GM12878 (cell line): ENCODE results near the gene COMMD7. TPM values are rescaled to one million over a fixed set of nuclear protein-coding genes. Genes with fewer than 3 reads are reported as not detected.

ENCODE experiments used
- ATAC-seq: fragments of 200-7000 bp; cut with Tn5 transposase; 3 replicates; pipeline ENCODE4 v1.9.1; 2020; ENCODE audit warnings: mild to moderate bottlenecking, moderate library complexity
- BruUV-seq: library from RNA; stranded (reverse); fragments of 400-500 nt; replicated peaks from 2 replicates; lab custom pipeline; 2021; lab: Mats Ljungman, UMichigan
- CTCF ChIA-PET: fragments of 300-600 bp; sonication (Branson Sonifier 250); formaldehyde crosslinking; extraction: SDS; loops from one replicate; lab custom pipeline; 2021; ENCODE audit warnings: inconsistent platforms; lab: Yijun Ruan, JAX
- POLR2A ChIA-PET: fragments of 350-600 bp; formaldehyde crosslinking; extraction: SDS; loops from one replicate; lab custom pipeline; 2021; ENCODE audit warnings: inconsistent platforms; lab: Charles Lee
- RAD21 ChIA-PET: fragments of 300-600 bp; sonication (Branson Sonifier 250); formaldehyde crosslinking; loops from one replicate; lab custom pipeline; 2023; ENCODE audit warnings: antibody characterized with exemption; ENCODE audit not compliant: unreplicated experiment; lab: Charles Lee
- SMC1A ChIA-PET: fragments of 300-600 bp; sonication (Branson Sonifier 250); formaldehyde crosslinking; loops from one replicate; lab custom pipeline; 2023; ENCODE audit not compliant: unreplicated experiment, uncharacterized antibody; lab: Charles Lee
- DNase-seq: peaks from one replicate; pipeline ENCODE4 v3.0.0-alpha.2; 2011; ENCODE audit warnings: low read depth, low spot score
- FAIRE-seq: peaks from 3 replicates; lab custom pipeline; 2011; peaks lifted over from hg19 to GRCh38; lab: Jason Lieb, UNC
- H2AFZ ChIP-seq: 2 replicates; pipeline ENCODE4 v1.6.0; 2011; ENCODE audit warnings: low read depth, low read length, control low read depth; ENCODE audit not compliant: control insufficient read depth
- H3K27ac ChIP-seq: 2 replicates; pipeline ENCODE4 v1.5.1; 2011; ENCODE audit warnings: control low read depth; ENCODE audit not compliant: control insufficient read depth, insufficient read depth
- H3K27me3 ChIP-seq, 2 experiments: replicated peaks in 1 of 2; 2 replicates each; pipeline versions ENCODE4 v1.6.0 to v1.6.1; 2011; ENCODE audit warnings: low read length in 1 of 2; ENCODE audit not compliant: control insufficient read depth in 2 of 2, insufficient read depth in 2 of 2
- H3K36me3 ChIP-seq, 2 experiments: 2 replicates each; pipeline ENCODE4 v1.5.1; 2011; ENCODE audit warnings: low read length in 1 of 2; ENCODE audit not compliant: control insufficient read depth in 2 of 2, insufficient read depth in 2 of 2
- H3K4me1 ChIP-seq: 2 replicates; pipeline ENCODE4 v1.6.1; 2011; ENCODE audit warnings: mild to moderate bottlenecking, low read length, moderate library complexity, mixed read lengths; ENCODE audit not compliant: control insufficient read depth, insufficient read depth
- H3K4me2 ChIP-seq: 2 replicates; pipeline ENCODE4 v1.6.0; 2011; ENCODE audit warnings: control low read depth; ENCODE audit not compliant: control insufficient read depth, insufficient read depth
- H3K4me3 ChIP-seq: fragments of 200-600 bp; sonication (generic); 2 replicates; pipeline ENCODE4 v1.5.1; 2016
- H3K79me2 ChIP-seq: 2 replicates; pipeline ENCODE4 v1.6.0; 2011; ENCODE audit warnings: low read length; ENCODE audit not compliant: control insufficient read depth, insufficient read depth
- H3K9ac ChIP-seq: 2 replicates; pipeline ENCODE4 v1.8.0; 2011; ENCODE audit warnings: low read length, control low read depth, mixed read lengths; ENCODE audit not compliant: control insufficient read depth, insufficient read depth
- H3K9me3 ChIP-seq: replicated peaks from 3 replicates; pipeline ENCODE4 v1.5.1; 2011; ENCODE audit warnings: mild to moderate bottlenecking, low read length; ENCODE audit not compliant: control insufficient read depth, insufficient read depth
- H4K20me1 ChIP-seq: 2 replicates; pipeline ENCODE4 v1.6.0; 2011; ENCODE audit not compliant: control insufficient read depth, insufficient read depth
- BACH1 ChIP-seq: fragments of 450-650 bp; IDR thresholded peaks from 2 replicates; pipeline ENCODE4 v1.6.1; 2017; ENCODE audit warnings: mild to moderate bottlenecking, borderline replicate concordance
- BHLHE40 ChIP-seq, 2 experiments: fragments of 450-650 bp in 1 of 2; IDR thresholded peaks; 2 replicates each; pipeline ENCODE4 v1.6.1; 2011 to 2017; ENCODE audit warnings: low read depth in 2 of 2, borderline replicate concordance in 1 of 2, improper control_type of control experiment in 1 of 2, low read length in 1 of 2, mild to moderate bottlenecking in 1 of 2
- DPF2 ChIP-seq: fragments of 450-650 bp; IDR thresholded peaks from 2 replicates; pipeline ENCODE4 v1.6.1; 2017; ENCODE audit warnings: mild to moderate bottlenecking
- EED ChIP-seq: sonication (generic); IDR thresholded peaks from 2 replicates; pipeline ENCODE4 v1.6.1; 2016; ENCODE audit warnings: antibody characterized with exemption, low read depth
- EGR1 ChIP-seq, 2 experiments: IDR thresholded peaks; 1 replicate in 1 of 2; 2 replicates in 1 of 2; pipeline ENCODE4 v1.6.1; 2011 to 2012; ENCODE audit warnings: low read depth in 2 of 2, low read length in 2 of 2, borderline replicate concordance in 1 of 2, mild to moderate bottlenecking in 1 of 2, moderate library complexity in 1 of 2
- EP300 ChIP-seq, 2 experiments: fragments of 150-350 bp in 1 of 2; IDR thresholded peaks; 2 replicates each; pipeline ENCODE4 v1.6.1; 2011 to 2012; ENCODE audit warnings: low read depth in 2 of 2, low read length in 2 of 2, borderline replicate concordance in 1 of 2, improper control_type of control experiment in 1 of 2, inconsistent platforms in 1 of 2; ENCODE audit not compliant: control insufficient read depth in 1 of 2
- FOS ChIP-seq: IDR thresholded peaks from 3 replicates; pipeline ENCODE4 v1.6.1; 2011; ENCODE audit warnings: borderline replicate concordance; ENCODE audit not compliant: insufficient read length; ENCODE audit errors: extremely low read depth
- FOXM1 ChIP-seq: IDR thresholded peaks from 2 replicates; pipeline ENCODE4 v1.6.1; 2012; ENCODE audit warnings: low read depth, mild to moderate bottlenecking, inconsistent platforms, low read length, moderate library complexity
- GATAD2B ChIP-seq: fragments of 450-650 bp; conservative IDR thresholded peaks from 2 replicates; pipeline ENCODE4 v1.6.1; 2017; ENCODE audit warnings: low read depth, mild to moderate bottlenecking, moderate library complexity
- IKZF2 ChIP-seq, 2 experiments: fragments of 450-650 bp; IDR thresholded peaks; 2 replicates each; pipeline ENCODE4 v1.6.1; 2017; ENCODE audit warnings: mild to moderate bottlenecking in 2 of 2, moderate library complexity in 2 of 2
- NR2C1 ChIP-seq: fragments of 450-650 bp; IDR thresholded peaks from 2 replicates; pipeline ENCODE4 v1.6.1; 2017; ENCODE audit warnings: antibody characterized with exemption, mild to moderate bottlenecking, moderate library complexity
- NR2F1 ChIP-seq: fragments of 450-650 bp; conservative IDR thresholded peaks from 2 replicates; pipeline ENCODE4 v1.6.1; 2017; ENCODE audit warnings: mild to moderate bottlenecking
- PAX5 ChIP-seq: IDR thresholded peaks from 2 replicates; pipeline ENCODE4 v1.6.1; 2011; ENCODE audit warnings: low read depth, low read length, borderline replicate concordance
- SMARCA5 ChIP-seq: fragments of 450-650 bp; IDR thresholded peaks from 2 replicates; pipeline ENCODE4 v1.6.1; 2017; ENCODE audit warnings: mild to moderate bottlenecking
- YY1 ChIP-seq: IDR thresholded peaks from 2 replicates; pipeline ENCODE4 v1.6.1; 2011; ENCODE audit warnings: low read depth, mild to moderate bottlenecking, low read length
- ZBTB40 ChIP-seq: fragments of 450-650 bp; IDR thresholded peaks from 2 replicates; pipeline ENCODE4 v1.6.1; 2016; ENCODE audit warnings: mild to moderate bottlenecking, moderate library complexity, borderline replicate concordance
- ZNF217 ChIP-seq: fragments of 450-650 bp; IDR thresholded peaks from 2 replicates; pipeline ENCODE4 v1.6.1; 2017; ENCODE audit warnings: antibody characterized with exemption, mild to moderate bottlenecking
- ZSCAN29 ChIP-seq: fragments of 450-650 bp; IDR thresholded peaks from 2 replicates; pipeline ENCODE4 v1.6.1; 2017; ENCODE audit warnings: mild to moderate bottlenecking, moderate library complexity
- WGBS: methylation state at CpG from one replicate; pipeline ENCODE4 v1.1.6; 2016; ENCODE audit warnings: low lambda C conversion rate; ENCODE audit not compliant: insufficient replicate concordance, insufficient coverage; ENCODE audit errors: missing lambda C conversion rate; 5-methylcytosine and 5-hydroxymethylcytosine counted together
- in situ Hi-C: fragments of 300-500 bp; cut with MboI; formaldehyde crosslinking; loops from 9 replicates; pipeline ENCODE4 v1.14.3; 2018; ENCODE audit warnings: mixed read lengths
- intact Hi-C: fragments of 100-400 bp; cut with micrococcal nuclease; formaldehyde crosslinking; loops from one replicate; pipeline ENCODE4 v1.14.2; 2022; ENCODE audit not compliant: unreplicated experiment
- polyA plus RNA-seq, 11 experiments: library from polyadenylated mRNA; depleted of rRNA in 4 of 11; unstranded in 6 of 11; stranded (reverse) in 5 of 11; fragments of >200 nt; fragmentation: Nextera tagmentation in 4 of 11; fragmentation: Illumina TruSeq in 1 of 11; extraction: Ambion mirVana in 4 of 11; extraction: Trizol in 1 of 11; gene quantifications; 1 replicate in 1 of 11; 2 replicates in 10 of 11; pipeline versions ENCODE4 v1.2.1 to v1.2.3, GENCODE V29; 2011 to 2016; ENCODE audit warnings: inconsistent platforms in 2 of 11, missing spikeins in 2 of 11, low read depth in 1 of 11
- total RNA-seq, 4 experiments: library from RNA; depleted of rRNA in 3 of 4; stranded (reverse); fragments of >200 nt in 3 of 4; fragmentation: Illumina TruSeq in 1 of 4; extraction: Trizol in 1 of 4; gene quantifications; 2 replicates each; pipeline versions ENCODE4 v1.2.1 to v1.2.3, GENCODE V29; 2013 to 2021

The COMMD7 gene
- total and polyA plus RNA-seq, 10 of the 15 experiments (the other 5 are each of a cell fraction or from before 2014, with no cell fraction given): 9.1 to 61.0 (median 27.7) TPM

GRCh38 chr20:32761831-32762753 is 18.8 kb upstream of the COMMD7 start, which contains the start of gene DNMT3B:
TSS of gene DNMT3B (plus strand) at chr20:32762385. CDS start at chr20:32780324, 17,939 bp downstream.
- CTCF ChIA-PET: interaction anchor here (1.0 to 3.3 kb wide), 3 partner anchors 16 to 111 kb away, joined by 3 to 15 read pairs (median 5); partner anchors contain the start of gene C20orf203
- peak; percentile 46 for TF ChIP-seq NR2F1
- TF ChIP-seq BHLHE40 (IDR thresholded peaks at IDR 0.05; ENCODE audit: borderline replicate concordance in 1 of 2, low read depth in 2 of 2, low read length in 1 of 2): peak in 1 of 2 experiments; percentile 44; a peak in 2 of 4 replicates
- TF ChIP-seq EED: no peak
- 0 out of 2 replicates have a peak, but pooled peaks have one; percentile 40 for TF ChIP-seq ZNF217
- no peak for TF ChIP-seq EP300 (IDR thresholded peaks at IDR 0.05; ENCODE audit: borderline replicate concordance in 1 of 2, control insufficient read depth in 1 of 2, low read depth in 2 of 2, low read length in 2 of 2)
- 0 out of 2 replicates have a peak, but pooled peaks have one; percentile 34 for TF ChIP-seq NR2C1
- TF ChIP-seq ZBTB40: no peak
- peak in 1 of 2 experiments; percentile 54; a peak in 2 of 3 replicates for TF ChIP-seq EGR1 (IDR thresholded peaks at IDR 0.05; ENCODE audit: borderline replicate concordance in 1 of 2, low read depth in 2 of 2, low read length in 2 of 2)
- peak; percentile 61; the same call in 1 of the 2 replicates for TF ChIP-seq GATAD2B
- TF ChIP-seq DPF2: peak; percentile 49
- peak; percentile 60; the same call in 1 of the 2 replicates for TF ChIP-seq YY1
- TF ChIP-seq SMARCA5: peak; percentile 37
- peak; percentile 66; the same call in 1 of the 2 replicates for TF ChIP-seq ZSCAN29
- no peak for TF ChIP-seq IKZF2 (IDR thresholded peaks at IDR 0.05)
- no peak for TF ChIP-seq FOXM1
- TF ChIP-seq PAX5: no peak
- no peak for TF ChIP-seq FOS
- peak; percentile 64; the same call in 1 of the 2 replicates for TF ChIP-seq BACH1

More at GRCh38 chr20:32761831-32762753, 18.8 kb upstream of the COMMD7 start, which contains the start of gene DNMT3B:
- intact Hi-C loops: no loop called here
- peak within 1 kb of the TSS; percentile 76 for H3K4me3 ChIP-seq
- DNase-seq: no peak
- peaks cover 8% of the 10 kb centered on the region for H3K4me1 ChIP-seq
- H3K27me3 ChIP-seq: no peaks in the 10 kb centered on the region; a peak in 2 of 4 replicates
- H3K9me3 ChIP-seq: no peaks in the 10 kb centered on the region
- peak within 1 kb of the TSS; percentile 52; the same call in 1 of the 2 replicates for H3K9ac ChIP-seq
- ATAC-seq: peak; percentile 90
- H3K36me3 ChIP-seq: no peaks in the 10 kb centered on the region
- no peak within 1 kb of the TSS for H3K27ac ChIP-seq
- FAIRE-seq: no peak
- ChIA-PET RAD21 (interaction anchor here (1.0 kb wide), 1 partner anchor 88 kb away, joined by 3 read pairs; the partner anchor contains the start of gene C20orf203), POLR2A (interaction anchor here (0.5 kb wide), 1 partner anchor 17 kb away, joined by 3 read pairs; no protein-coding TSS in a partner anchor), SMC1A (interaction anchor here (1.6 to 2.1 kb wide), 2 partner anchors 58 to 88 kb away, joined by 7 read pairs; partner anchors contain the start of genes C20orf203 and MAPRE1)
- in situ Hi-C loops: no loop called here
- no TSS peak for BruUV-seq
- peak within 1 kb of the TSS; percentile 71 for H2AFZ ChIP-seq
- H4K20me1 ChIP-seq: no peaks in the 10 kb centered on the region
- peak within 1 kb of the TSS; percentile 96 for H3K4me2 ChIP-seq
- no peaks in the 10 kb centered on the region for H3K79me2 ChIP-seq
- 2% methylated on average over 58 of the region's 92 CpGs for WGBS
